Transverse colon (tissue), 4 donors: ENCODE measurements around the gene SLC6A20.

Experiments used
- CTCF ChIP-seq, 5 experiments: fragments of 200-600 bp in 3 of 5; fragments of 450-650 bp in 2 of 5; sonication (generic) in 3 of 5; IDR thresholded peaks; 1 replicate in 2 of 5; 2 replicates in 3 of 5; pipeline ENCODE4 v1.5.1; 2016 to 2017; ENCODE audit warnings: antibody characterized with exemption in 5 of 5, inconsistent platforms in 3 of 5, mild to moderate bottlenecking in 2 of 5, moderate library complexity in 1 of 5
- EP300 ChIP-seq: sonication (generic); formaldehyde crosslinking; IDR thresholded peaks from one replicate; pipeline ENCODE4 v1.6.1; 2017; ENCODE audit warnings: antibody characterized with exemption, low read depth
- POLR2A ChIP-seq: fragments of 450-650 bp; IDR thresholded peaks from one replicate; pipeline ENCODE4 v1.6.1; 2016; ENCODE audit warnings: antibody characterized with exemption, mild to moderate bottlenecking, moderate library complexity
- POLR2AphosphoS5 ChIP-seq, 3 donors: sonication (generic); formaldehyde crosslinking; IDR thresholded peaks; one replicate each; pipeline ENCODE4 v1.6.1; 2016; ENCODE audit warnings: antibody characterized with exemption in 3 of 3

- TF ChIP-seq CTCF (IDR thresholded peaks at IDR 0.05) (no peak), POLR2AphosphoS5 (IDR thresholded peaks at IDR 0.05) (no peak), EP300 (no peak), POLR2A (no peak)
Observed at GRCh38 chr3:45771831-45772230, 24.5 kb downstream of the SLC6A20 start.
